CD4-positive, alpha-beta memory T cell (primary cell): ENCODE results near the gene YIPF3. TPM values are rescaled to one million over a fixed set of nuclear protein-coding genes. Genes with fewer than 3 reads are reported as not detected.
"Not testable (repeated sequence)": the region's sequence is repeated elsewhere in the genome, so short reads cannot be mapped to it uniquely, and the experiment has no call there.

Source experiments
- CTCF ChIA-PET: fragments of 350-600 bp; sonication (Branson Sonifier 250); formaldehyde crosslinking; loops from one replicate; lab custom pipeline; 2021; ENCODE audit warnings: inconsistent platforms; ENCODE audit not compliant: partially characterized antibody; lab: Charles Lee
- POLR2A ChIA-PET: fragments of 350-600 bp; sonication (Branson Sonifier 250); formaldehyde crosslinking; loops from one replicate; lab custom pipeline; 2021; ENCODE audit not compliant: partially characterized antibody; lab: Charles Lee
- DNase-seq, 5 donors: peaks; one replicate each; pipeline versions ENCODE4 v3.0.0 to v3.0.0-alpha.2; 2020 to 2022; ENCODE audit warnings: mixed read lengths in 1 of 5
- H3K27ac ChIP-seq: one replicate; pipeline ENCODE4 v1.7.0; 2013; ENCODE audit warnings: low read depth, low read length
- H3K27me3 ChIP-seq: 2 replicates; pipeline ENCODE4 v1.7.0; 2013; ENCODE audit warnings: mild to moderate bottlenecking, low read length, moderate library complexity; ENCODE audit not compliant: insufficient read depth
- H3K36me3 ChIP-seq: 2 replicates; pipeline ENCODE4 v1.7.0; 2013; ENCODE audit warnings: mild to moderate bottlenecking, low read length, moderate library complexity; ENCODE audit not compliant: insufficient read depth
- H3K4me1 ChIP-seq: 2 replicates; pipeline ENCODE4 v1.7.0; 2013; ENCODE audit warnings: mild to moderate bottlenecking, low read length, moderate library complexity; ENCODE audit not compliant: insufficient read depth
- H3K4me3 ChIP-seq, 2 donors: one replicate each; pipeline ENCODE4 v1.7.0; 2013; ENCODE audit warnings: low read length in 2 of 2, mild to moderate bottlenecking in 1 of 2
- H3K9me3 ChIP-seq, 2 donors: one replicate each; pipeline ENCODE4 v1.7.0; 2013; ENCODE audit warnings: low read length in 2 of 2, control low read depth in 1 of 2; ENCODE audit not compliant: control insufficient read depth in 1 of 2
- H3K27ac Mint-ChIP-seq, 7 donors: one replicate each; pipeline ENCODE4 v1.8.0; 2020 to 2021; ENCODE audit warnings: mixed read lengths in 7 of 7, mild to moderate bottlenecking in 6 of 7, inconsistent platforms in 3 of 7, moderate library complexity in 3 of 7
- H3K27me3 Mint-ChIP-seq, 2 donors: one replicate each; pipeline ENCODE4 v1.8.0; 2020 to 2021; ENCODE audit warnings: mixed read lengths in 2 of 2
- H3K36me3 Mint-ChIP-seq, 2 donors: one replicate each; pipeline ENCODE4 v1.8.0; 2020 to 2021; ENCODE audit warnings: mixed read lengths in 2 of 2, inconsistent platforms in 1 of 2, mild to moderate bottlenecking in 1 of 2
- H3K4me1 Mint-ChIP-seq, 4 donors: one replicate each; pipeline ENCODE4 v1.8.0; 2020 to 2021; ENCODE audit warnings: mixed read lengths in 4 of 4, mild to moderate bottlenecking in 1 of 4
- H3K4me3 Mint-ChIP-seq, 8 donors: one replicate each; pipeline ENCODE4 v1.8.0; 2020 to 2021; ENCODE audit warnings: mixed read lengths in 8 of 8, mild to moderate bottlenecking in 7 of 8, moderate library complexity in 6 of 8, inconsistent platforms in 3 of 8
- H3K9me3 Mint-ChIP-seq, 8 donors: one replicate each; pipeline ENCODE4 v1.8.0; 2020 to 2021; ENCODE audit warnings: mixed read lengths in 8 of 8, mild to moderate bottlenecking in 5 of 8, inconsistent platforms in 3 of 8, moderate library complexity in 1 of 8
- intact Hi-C: fragments of 100-400 bp; cut with micrococcal nuclease; formaldehyde crosslinking; loops from one replicate; pipeline ENCODE4 v1.15.1; 2023
- polyA plus RNA-seq, 2 donors: library from polyadenylated mRNA; unstranded; fragments of 300-500 nt; fragmentation: Illumina TruSeq; gene quantifications; one replicate each; pipeline ENCODE4 v1.2.3, GENCODE V29; 2021
- total RNA-seq, 2 experiments: library from RNA; stranded (reverse); gene quantifications; one replicate each; pipeline ENCODE4 v1.2.3, GENCODE V29; 2021

YIPF3 gene
- total RNA-seq (10 to 100 TPM; 74.8 to 82.9 TPM), polyA plus RNA-seq (10 to 100 TPM; 82.2 to 94.7 TPM)

GRCh38 chr6:43516697-43517504 is at the start of gene YIPF3, which contains the start of gene POLR1C:
Gene YIPF3, minus strand, starts transcription at chr6:43516926. Its CDS starts 119 bp downstream, at chr6:43516807.
Gene POLR1C, plus strand, starts transcription at chr6:43517089. Its CDS starts 21 bp downstream, at chr6:43517110.
- Histone ChIP-seq H3K4me1 (peaks cover 44% of the 10 kb centered on the region), H3K4me3 (peak within 1 kb of the TSS; percentile 91 to 99), H3K27me3 (no peaks in the 10 kb centered on the region), H3K27ac (peak within 1 kb of the TSS; percentile 92), H3K9me3 (no peaks in the 10 kb centered on the region), H3K36me3 (peaks cover 54% of the 10 kb centered on the region)
- intact Hi-C loops: loop anchor here (1.0 to 10.0 kb wide), 6 partner anchors 40 to 346 kb away; partner anchors contain the start of genes DLK2, GTPBP2, POLH and SRF
- Mint-ChIP-seq H3K36me3 (peaks cover 26 to 64% of the 10 kb centered on the region in 2 donors), H3K27ac (no peak within 1 kb of the TSS), H3K27me3 (no peaks in the 10 kb centered on the region), H3K4me1 (peaks cover 10 to 36% (median 24%) of the 10 kb centered on the region in 4 donors), H3K9me3 (no peaks in the 10 kb centered on the region), H3K4me3 (no peak within 1 kb of the TSS)
- POLR2A ChIA-PET: interaction anchor here (0.6 to 2.8 kb wide), 31 partner anchors 9 to 772 kb away, joined by 3 to 21 read pairs (median 4); partner anchors contain the start of genes ABCC10, CNPY3, DLK2 and DNPH1
- peak; percentile 91 to 97 (median 96) for DNase-seq
- CTCF ChIA-PET: interaction anchor here (0.6 to 7.5 kb wide), 5 partner anchors 9 to 147 kb away, joined by 3 to 65 read pairs (median 4); partner anchors contain the start of genes LRRC73 and ZNF318

- no peaks in the 10 kb centered on the region for H3K4me1 ChIP-seq
- ChIA-PET POLR2A (interaction anchor here (0.7 kb wide), 1 partner anchor 283 kb away, joined by 3 read pairs; no protein-coding TSS in a partner anchor), CTCF (interaction anchor here (1.0 kb wide), 1 partner anchor 53 kb away, joined by 4 read pairs; no protein-coding TSS in a partner anchor)
- H3K36me3 ChIP-seq: peaks cover 70% of the 10 kb centered on the region
- no peak for DNase-seq
- H3K9me3 ChIP-seq: no peaks in the 10 kb centered on the region
- H3K4me1 Mint-ChIP-seq: no peaks in the 10 kb centered on the region
- no peaks in the 10 kb centered on the region for H3K27me3 ChIP-seq
- H3K27ac Mint-ChIP-seq: no peak overlapping the region
- intact Hi-C loops: no loop called here
- H3K27ac ChIP-seq: no peak overlapping the region
- no peaks in the 10 kb centered on the region for H3K9me3 Mint-ChIP-seq
- H3K27me3 Mint-ChIP-seq: no peaks in the 10 kb centered on the region
- peaks cover 48 to 77% of the 10 kb centered on the region in 2 donors for H3K36me3 Mint-ChIP-seq
- H3K4me3 Mint-ChIP-seq: no peak overlapping the region
- no peak overlapping the region for H3K4me3 ChIP-seq
Measured at GRCh38 chr6:43559328-43559727, 42.6 kb upstream of the YIPF3 start.

GRCh38 chr6:43557620-43558019 is 40.9 kb upstream of the YIPF3 start:
- H3K4me1 Mint-ChIP-seq, H3K9me3 Mint-ChIP-seq, DNase-seq, H3K4me3 Mint-ChIP-seq, H3K27me3 Mint-ChIP-seq, H3K9me3 ChIP-seq, H3K27ac ChIP-seq, H3K4me3 ChIP-seq, H3K4me1 ChIP-seq, H3K27me3 ChIP-seq, intact Hi-C loops: not testable (repeated sequence)
- H3K27ac Mint-ChIP-seq: peak overlapping the region in 1 of 7 donors; percentile 41
- peaks cover 54 to 80% of the 10 kb centered on the region in 2 donors for H3K36me3 Mint-ChIP-seq
- ChIA-PET POLR2A (interaction anchor here (0.7 kb wide), 1 partner anchor 174 kb away, joined by 3 read pairs; no protein-coding TSS in a partner anchor), CTCF (interaction anchor here (0.7 kb wide), 1 partner anchor 1010 kb away, joined by 4 read pairs; no protein-coding TSS in a partner anchor)
- peaks cover 68% of the 10 kb centered on the region for H3K36me3 ChIP-seq

GRCh38 chr6:43547222-43547621 is 30.5 kb upstream of the YIPF3 start:
- H3K27me3 ChIP-seq: no peaks in the 10 kb centered on the region
- no peak overlapping the region for H3K4me3 ChIP-seq
- Mint-ChIP-seq H3K9me3 (no peaks in the 10 kb centered on the region), H3K4me3 (no peak overlapping the region), H3K4me1 (peaks cover 0 to 2% (median 0%) of the 10 kb centered on the region in 4 donors), H3K36me3 (peaks cover 51 to 74% of the 10 kb centered on the region in 2 donors), H3K27ac (peak overlapping the region in 4 of 7 donors; percentile 7 to 73 (median 26)), H3K27me3 (no peaks in the 10 kb centered on the region)
- peaks cover 59% of the 10 kb centered on the region for H3K36me3 ChIP-seq
- no peak overlapping the region for H3K27ac ChIP-seq
- CTCF ChIA-PET: interaction anchor here (1.1 to 1.2 kb wide), 2 partner anchors 9 to 42 kb away, joined by 3 read pairs; no protein-coding TSS in a partner anchor
- H3K9me3 ChIP-seq: no peaks in the 10 kb centered on the region
- POLR2A ChIA-PET: no interaction called here
- no peaks in the 10 kb centered on the region for H3K4me1 ChIP-seq
- DNase-seq: no peak
- intact Hi-C loops: no loop called here

GRCh38 chr6:43544461-43544860 is 27.7 kb upstream of the YIPF3 start:
- no peak overlapping the region for H3K4me3 ChIP-seq
- no peaks in the 10 kb centered on the region for H3K27me3 Mint-ChIP-seq
- peaks cover 0 to 2% (median 0%) of the 10 kb centered on the region in 4 donors for H3K4me1 Mint-ChIP-seq
- no peaks in the 10 kb centered on the region for H3K27me3 ChIP-seq
- CTCF ChIA-PET: no interaction called here
- DNase-seq: no peak
- no peaks in the 10 kb centered on the region for H3K4me1 ChIP-seq
- H3K27ac ChIP-seq: no peak overlapping the region
- H3K36me3 ChIP-seq: peaks cover 43% of the 10 kb centered on the region
- intact Hi-C loops: no loop called here
- H3K36me3 Mint-ChIP-seq: peaks cover 48 to 64% of the 10 kb centered on the region in 2 donors
- H3K27ac Mint-ChIP-seq: no peak overlapping the region
- H3K9me3 Mint-ChIP-seq: no peaks in the 10 kb centered on the region
- no peaks in the 10 kb centered on the region for H3K9me3 ChIP-seq
- H3K4me3 Mint-ChIP-seq: no peak overlapping the region
- POLR2A ChIA-PET: no interaction called here

GRCh38 chr6:43541774-43542471 is 25.2 kb upstream of the YIPF3 start:
- Mint-ChIP-seq H3K27ac (no peak overlapping the region), H3K4me1 (peaks cover 0 to 3% (median 2%) of the 10 kb centered on the region in 4 donors), H3K9me3 (no peaks in the 10 kb centered on the region), H3K27me3 (no peaks in the 10 kb centered on the region), H3K4me3 (no peak overlapping the region), H3K36me3 (peaks cover 39 to 55% of the 10 kb centered on the region in 2 donors)
- Histone ChIP-seq H3K9me3 (no peaks in the 10 kb centered on the region), H3K4me1 (no peaks in the 10 kb centered on the region), H3K36me3 (peaks cover 36% of the 10 kb centered on the region), H3K4me3 (no peak overlapping the region), H3K27ac (no peak overlapping the region), H3K27me3 (no peaks in the 10 kb centered on the region)
- no peak for DNase-seq
- intact Hi-C loops: no loop called here
- CTCF ChIA-PET: interaction anchor here (0.7 kb wide), 1 partner anchor 35 kb away, joined by 3 read pairs; no protein-coding TSS in a partner anchor
- POLR2A ChIA-PET: no interaction called here
